Pancreas (tissue), 10 donors: Measurements from ENCODE around the gene LCN2. TPM values are rescaled to one million over a fixed set of nuclear protein-coding genes. Genes with fewer than 3 reads are reported as not detected.
A peak's percentile ranks its signal among the peaks of the same experiment; 100 is the strongest.
"Not testable (repeated sequence)": the region's sequence is repeated elsewhere in the genome, so short reads cannot be mapped to it uniquely, and the experiment has no call there.

Experiments used
- ATAC-seq, 4 donors: fragments of 200-7000 bp; cut with Tn5 transposase; one replicate each; pipeline versions ENCODE4 v1.8.0 to v1.9.1; 2020; ENCODE audit warnings: mild to moderate bottlenecking in 4 of 4, moderate library complexity in 4 of 4
- DNase-seq, 6 donors: peaks; one replicate each; pipeline ENCODE4 v3.0.0-alpha.2; 2020
- FAIRE-seq: peaks from 2 replicates; lab custom pipeline; 2012; peaks lifted over from hg19 to GRCh38; lab: Jason Lieb, UNC
- H3K27ac ChIP-seq, 4 donors: fragments of 200-600 bp; sonication (generic); 1 replicate in 3 of 4; 2 replicates in 1 of 4; pipeline versions ENCODE4 v1.5.0 to v1.8.0; 2020
- H3K27me3 ChIP-seq, 4 donors: fragments of 200-600 bp; one replicate each; pipeline ENCODE4 v1.8.0; 2021
- H3K36me3 ChIP-seq, 3 donors: fragments of 200-600 bp; sonication (generic) in 1 of 3; one replicate each; pipeline versions ENCODE4 v1.5.0 to v1.8.0; 2020 to 2021
- H3K4me1 ChIP-seq, 3 donors: fragments of 200-600 bp; one replicate each; pipeline ENCODE4 v1.8.0; 2021
- H3K4me3 ChIP-seq, 4 donors: fragments of 200-600 bp; sonication (generic) in 2 of 4; one replicate each; pipeline versions ENCODE4 v1.5.0 to v1.8.0; 2020 to 2021
- H3K9me3 ChIP-seq, 4 donors: fragments of 200-600 bp; one replicate each; pipeline ENCODE4 v1.8.0; 2021
- CTCF ChIP-seq, 4 donors: fragments of 200-600 bp; sonication (generic) in 3 of 4; IDR thresholded peaks; one replicate each; pipeline versions ENCODE4 v1.5.0 to v1.8.0; 2021; ENCODE audit warnings: antibody characterized with exemption in 4 of 4
- WGBS, 2 donors: extraction: QIAGEN DNeasy Blood & Tissue Kit; methylation state at CpG; one replicate each; pipeline ENCODE4 v1.1.7; 2013; 5-methylcytosine and 5-hydroxymethylcytosine counted together
- intact Hi-C, 3 donors: fragments of 100-400 bp; cut with DNase I; formaldehyde crosslinking; loops; one replicate each; pipeline versions ENCODE4 v1.11.1 to v1.14.2; 2022
- polyA plus RNA-seq, 2 donors: library from polyadenylated mRNA; stranded (reverse); fragments of 200-250 nt; gene quantifications; one replicate each; pipeline ENCODE4 v1.2.3, GENCODE V29; 2013
- total RNA-seq, 6 donors: library from RNA; stranded (reverse); fragmentation: NEBNext Ultra II Directional in 4 of 6; extraction: Animal tissue kit (Norgen Biotek cat#: 25700) in 4 of 6; gene quantifications; one replicate each; pipeline versions ENCODE4 v1.2.1 to v1.2.4, GENCODE V29; 2021 to 2023
- donor health status: healthy with polysubstance abuse.
- donor health status: DM: no; HTN: no; CAD: no; lungs with moderate emphysema.
- donor health status: DM: no; HTN: no; CAD: no.
- donor health status: control.
- donor health status: control.
- donor health status: Bipolar disorder and iron deficiency.
- donor health status: DM: yes; HTN: yes; CAD: no.
- donor health status: DM: no; HTN: no; CAD: no.
- donor health status: DM: no; HTN: no; CAD: no.
- donor health status: DM: yes; HTN: yes; CAD: no.

The LCN2 gene
- total and polyA plus RNA-seq, 8 donors = 6.3 to 158 (median 49.5) TPM

GRCh38 chr9:128180001-128180400 lies 30.7 kb downstream of the LCN2 start:
- intact Hi-C loops = no loop called here
- Histone ChIP-seq H3K27ac (no peak overlapping the region), H3K36me3 (peaks cover 7 to 57% (median 33%) of the 10 kb centered on the region in 3 donors), H3K27me3 (no peaks in the 10 kb centered on the region), H3K4me3 (no peak overlapping the region), H3K9me3 (no peaks in the 10 kb centered on the region), H3K4me1 (no peaks in the 10 kb centered on the region)
- DNase-seq = no peak
- TF ChIP-seq CTCF (IDR thresholded peaks at IDR 0.05) = no peak
- WGBS, 2 donors = 96% methylated on average over 8 of the region's 8 CpGs
- FAIRE-seq = no peak
- ATAC-seq = no peak

- FAIRE-seq = no peak
- DNase-seq = no peak
- Histone ChIP-seq H3K36me3 (peaks cover 7 to 61% (median 33%) of the 10 kb centered on the region in 3 donors), H3K27me3 (no peaks in the 10 kb centered on the region), H3K4me3 (no peak overlapping the region), H3K4me1 (no peaks in the 10 kb centered on the region), H3K27ac (no peak overlapping the region), H3K9me3 (no peaks in the 10 kb centered on the region)
- intact Hi-C loops = no loop called here
- WGBS, 2 donors = 95 to 96% methylated on average over 8 of the region's 8 CpGs
- no peak for ATAC-seq
- no peak for TF ChIP-seq CTCF (IDR thresholded peaks at IDR 0.05)
These were observed 31.2 kb downstream of the LCN2 start for GRCh38 chr9:128180447-128180846.

GRCh38 chr9:128181480-128181879 lies 32.2 kb downstream of the LCN2 start:
- peak in 1 of 4 donors; percentile 17 for TF ChIP-seq CTCF (IDR thresholded peaks at IDR 0.05)
- peak in 1 of 4 donors; percentile 25 for ATAC-seq

GRCh38 chr9:128182893-128183588 lies 33.8 kb downstream of the LCN2 start:
- intact Hi-C loops = no loop called here
- FAIRE-seq (no peak), DNase-seq (no peak), ATAC-seq (no peak)
- Histone ChIP-seq H3K36me3 (peaks cover 7 to 48% (median 32%) of the 10 kb centered on the region in 3 donors), H3K9me3 (no peaks in the 10 kb centered on the region), H3K27me3 (no peaks in the 10 kb centered on the region), H3K4me3 (no peak overlapping the region), H3K4me1 (no peaks in the 10 kb centered on the region), H3K27ac (no peak overlapping the region)
- WGBS, 2 donors = 93 to 97% methylated on average over 12 of the region's 12 CpGs
- no peak for TF ChIP-seq CTCF (IDR thresholded peaks at IDR 0.05)

More at GRCh38 chr9:128181480-128181879, 32.2 kb downstream of the LCN2 start:
- H3K4me3 ChIP-seq, intact Hi-C loops, H3K4me1 ChIP-seq, H3K9me3 ChIP-seq, FAIRE-seq, H3K27ac ChIP-seq, H3K27me3 ChIP-seq: not testable (repeated sequence)
- DNase-seq = peak in 1 of 6 donors; percentile 39
- peaks cover 7 to 57% (median 33%) of the 10 kb centered on the region in 3 donors for H3K36me3 ChIP-seq
- 42% methylated on average over 10 to 12 of the region's 12 CpGs for WGBS, 2 donors
